GM19467 (cell line): ENCODE data around the gene OTULIN.

Experiments used
- ATAC-seq: cut with Tn5 transposase; IDR thresholded peaks from one replicate; pipeline ENCODE4 v1.9.1; 2021; ENCODE audit warnings: mild to moderate bottlenecking, moderate library complexity; ENCODE audit not compliant: unreplicated experiment

Gene OTULIN

DNA sequence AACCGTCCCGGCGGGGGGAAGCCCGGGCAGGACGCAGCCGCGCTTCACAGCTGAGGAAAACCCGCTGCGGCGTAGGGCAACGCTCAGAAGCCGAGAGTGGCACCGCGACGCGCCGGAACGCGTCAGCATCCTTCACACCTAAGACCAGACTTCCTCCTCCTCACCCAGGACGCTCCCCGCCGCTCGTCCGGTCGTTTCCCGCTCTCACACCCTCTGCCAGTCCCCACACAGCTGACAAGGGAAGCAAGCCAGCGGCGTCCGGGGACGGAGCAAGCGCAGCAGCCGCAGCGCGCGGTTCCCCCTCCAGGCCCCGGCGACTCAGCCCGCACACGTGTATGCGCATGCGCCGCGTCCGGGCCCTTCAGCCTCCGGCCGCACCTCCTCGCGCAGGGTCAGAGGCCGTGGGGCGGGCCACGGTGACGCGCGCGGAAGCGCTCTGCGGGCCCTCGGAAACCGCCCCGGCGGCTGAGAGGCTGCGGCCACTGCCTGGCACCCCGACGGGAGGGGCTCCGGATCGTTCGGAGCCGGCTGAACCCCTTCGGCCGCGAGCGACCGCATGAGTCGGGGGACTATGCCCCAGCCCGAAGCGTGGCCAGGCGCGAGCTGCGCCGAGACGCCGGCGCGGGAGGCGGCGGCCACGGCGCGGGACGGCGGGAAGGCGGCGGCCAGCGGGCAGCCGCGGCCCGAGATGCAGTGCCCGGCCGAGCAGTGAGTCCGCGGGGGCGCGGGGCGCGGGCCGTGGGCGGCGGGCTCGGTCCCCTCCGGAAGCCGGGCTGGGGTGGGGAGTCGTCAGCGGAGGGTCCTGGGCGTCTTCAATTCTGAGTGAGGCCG is at the start of gene OTULIN:
Gene OTULIN, plus strand, starts transcription at position 449 of the 831 bp plus-strand sequence. Its CDS starts 108 bp downstream, at position 557.
- peak; percentile 63 for ATAC-seq

DNA sequence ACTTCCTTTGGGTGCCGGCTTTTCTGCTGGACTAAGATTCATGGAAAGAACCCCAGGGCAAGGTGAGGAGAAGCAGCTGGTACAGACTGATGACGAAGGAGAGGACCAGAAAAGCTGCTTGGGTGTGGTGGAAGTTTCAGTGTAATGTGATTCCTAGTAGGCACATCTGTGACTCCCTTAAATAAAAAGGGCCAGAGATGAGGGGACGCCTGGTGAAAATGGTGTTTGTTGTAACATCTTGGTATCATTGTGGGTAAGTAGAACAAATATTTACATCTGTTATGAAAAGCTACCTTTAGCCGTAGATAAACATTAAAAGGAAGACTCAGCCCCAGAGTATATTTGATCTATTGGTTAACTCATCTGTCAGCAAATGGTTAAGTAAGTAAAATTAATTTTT is 49.2 kb upstream of the OTULIN start:
- no peak for ATAC-seq

DNA sequence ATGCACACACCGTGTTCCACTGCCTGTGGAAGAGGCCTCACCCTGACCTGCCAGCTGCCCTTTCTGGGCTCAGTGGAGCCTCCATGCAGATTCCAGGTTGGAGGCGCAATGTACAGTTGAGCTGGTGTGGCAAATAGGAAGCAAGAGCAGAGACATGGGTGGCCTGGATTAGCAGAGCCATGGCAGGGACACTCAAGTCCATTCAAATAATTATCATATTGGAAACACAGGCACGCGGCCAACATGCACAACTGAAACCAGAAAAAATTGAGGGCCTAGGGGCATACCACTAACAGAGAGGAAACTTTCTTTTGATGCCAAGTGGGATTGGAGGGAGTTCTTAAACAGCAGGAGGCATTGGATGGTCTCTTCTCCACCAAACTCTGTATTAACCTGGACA is 47.1 kb upstream of the OTULIN start:
- ATAC-seq = no peak

- ATAC-seq = no peak
Measured at GRCh38 chr5:14627270-14627669, 37.2 kb upstream of the OTULIN start.

- no peak for ATAC-seq
Measured at GRCh38 chr5:14628346-14628745, 36.2 kb upstream of the OTULIN start.

DNA sequence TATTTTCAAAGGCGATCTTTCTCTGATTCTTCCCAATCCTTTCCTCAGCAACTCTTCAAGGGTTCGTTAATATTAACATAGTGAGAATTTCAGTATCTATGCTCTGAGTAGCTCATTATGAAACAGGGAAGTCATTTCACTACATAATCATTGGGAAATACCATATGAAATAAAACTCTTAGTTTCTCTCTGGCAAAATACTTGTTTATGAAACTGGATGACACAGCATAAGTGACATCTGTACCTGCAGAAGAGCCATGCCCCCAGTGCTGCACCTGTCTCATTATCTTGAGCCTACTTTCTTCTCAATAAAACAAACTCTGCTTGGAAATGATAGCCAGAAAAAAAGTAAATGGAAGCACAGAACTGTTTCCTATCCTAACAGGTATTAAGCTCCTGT is 33.8 kb upstream of the OTULIN start:
- ATAC-seq = no peak

DNA sequence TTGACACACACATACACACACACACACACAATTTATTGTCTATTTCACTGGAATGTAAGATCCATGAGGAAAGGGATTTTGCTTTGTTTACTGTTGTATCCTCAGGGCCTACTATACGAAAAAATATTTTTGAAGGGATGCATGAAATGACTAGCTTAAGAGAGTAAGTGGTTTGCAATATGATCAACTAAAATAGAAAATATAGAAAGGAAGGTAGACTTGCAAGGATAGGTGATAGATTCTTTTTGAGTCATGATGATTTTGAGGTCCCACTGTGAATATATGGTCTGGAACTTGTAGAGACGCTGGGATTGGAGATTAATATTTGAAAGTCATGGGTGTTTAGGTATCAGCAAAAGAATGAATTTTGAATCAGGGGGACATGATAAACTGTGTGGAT is 28.9 kb upstream of the OTULIN start:
- ATAC-seq = no peak

- no peak for ATAC-seq
Measured at GRCh38 chr5:14640765-14641164, 23.8 kb upstream of the OTULIN start.

- ATAC-seq = no peak
Measured at GRCh38 chr5:14644623-14645237, 19.8 kb upstream of the OTULIN start.

GRCh38 chr5:14650052-14650451 is 14.5 kb upstream of the OTULIN start:
- ATAC-seq = no peak

DNA sequence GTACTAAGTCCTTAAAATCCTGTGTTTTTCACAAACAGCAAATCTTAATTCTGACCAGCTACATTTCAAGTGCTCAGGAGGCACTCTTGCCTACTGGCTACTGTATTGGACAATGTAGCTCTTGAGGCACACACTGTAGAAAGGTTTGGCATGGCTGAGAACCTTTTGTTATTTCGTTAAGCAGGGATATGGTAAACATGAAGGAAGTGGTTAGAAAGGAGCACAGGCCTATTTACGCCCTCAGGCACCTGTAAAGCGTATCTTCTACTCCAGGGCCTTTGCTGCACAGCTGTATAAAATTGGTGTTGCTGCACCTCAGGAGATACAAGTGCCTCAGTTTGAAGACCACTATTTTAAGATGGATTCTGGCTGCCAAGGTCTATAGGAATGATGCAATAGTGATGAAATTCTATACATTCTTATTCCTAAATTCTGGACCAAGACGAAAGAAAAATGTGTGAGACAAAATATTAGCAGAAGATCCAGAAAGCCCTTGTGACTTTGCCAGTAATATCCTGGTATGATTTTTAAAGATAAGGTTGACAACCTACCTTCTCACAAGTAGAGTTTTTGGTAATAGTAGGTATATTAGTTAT is 9.3 kb upstream of the OTULIN start:
- ATAC-seq = no peak

GRCh38 chr5:14656898-14657297 is 7.6 kb upstream of the OTULIN start:
- no peak for ATAC-seq

DNA sequence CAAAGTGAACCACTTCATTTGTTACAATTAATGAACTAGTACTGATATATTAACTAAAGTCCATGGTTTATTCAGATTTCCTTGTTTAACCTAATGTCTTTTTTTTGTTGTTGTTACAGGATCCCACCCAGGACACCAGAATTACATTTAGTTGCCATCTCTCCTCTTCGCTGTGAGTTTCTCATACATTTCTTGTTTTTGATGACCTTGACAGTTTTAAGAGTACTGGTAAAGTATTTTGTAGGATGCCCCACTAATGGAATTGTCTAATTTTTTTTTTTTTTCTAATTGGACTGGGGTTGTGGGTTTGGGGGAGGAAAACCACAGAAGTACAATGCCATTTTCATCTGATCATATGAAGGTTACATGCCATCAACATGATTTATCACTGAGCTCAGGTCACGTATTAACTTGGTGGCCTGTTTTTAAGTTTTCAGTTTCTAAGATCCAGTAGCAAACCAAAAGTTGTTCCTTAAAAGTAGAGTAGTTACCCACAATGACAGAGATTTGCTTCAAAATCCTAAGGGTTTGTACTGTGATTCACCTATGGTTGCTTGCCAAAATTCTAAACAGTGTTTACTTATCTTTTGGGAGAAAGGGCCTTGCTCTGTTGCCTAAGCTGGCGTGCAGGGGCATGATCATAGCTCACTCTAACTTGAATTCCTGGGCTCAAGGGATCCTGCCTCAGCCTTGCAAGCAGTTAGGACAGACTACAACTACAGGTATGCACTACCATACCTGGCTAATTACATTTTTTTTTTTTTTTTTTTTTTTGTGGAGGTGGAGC is 4.5 kb upstream of the OTULIN start:
- ATAC-seq = no peak

DNA sequence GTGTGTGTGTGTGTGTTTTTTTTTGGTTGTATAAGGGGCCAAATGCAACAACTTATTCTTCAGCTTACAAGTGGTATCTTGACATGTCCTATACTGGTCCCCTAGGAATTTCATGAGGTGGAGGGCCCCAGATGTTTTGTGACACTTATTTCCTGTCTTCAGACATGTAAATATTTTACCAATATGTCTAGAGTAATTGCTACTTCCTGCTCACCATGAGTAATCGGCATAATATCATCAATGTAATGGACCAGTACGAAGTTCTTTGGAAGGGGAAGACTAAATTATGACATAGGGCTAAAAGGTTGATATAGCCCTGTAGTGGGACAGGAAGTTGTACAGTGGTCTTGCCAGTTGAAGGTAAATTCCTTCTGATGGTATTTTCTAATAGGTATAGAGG is 3.7 kb upstream of the OTULIN start:
- ATAC-seq = no peak

- ATAC-seq = no peak
Measured at GRCh38 chr5:14662721-14663260, 1.7 kb upstream of the OTULIN start.

GRCh38 chr5:14663734-14664269 is 716 bp upstream of the OTULIN start:
- ATAC-seq = peak; percentile 18

DNA sequence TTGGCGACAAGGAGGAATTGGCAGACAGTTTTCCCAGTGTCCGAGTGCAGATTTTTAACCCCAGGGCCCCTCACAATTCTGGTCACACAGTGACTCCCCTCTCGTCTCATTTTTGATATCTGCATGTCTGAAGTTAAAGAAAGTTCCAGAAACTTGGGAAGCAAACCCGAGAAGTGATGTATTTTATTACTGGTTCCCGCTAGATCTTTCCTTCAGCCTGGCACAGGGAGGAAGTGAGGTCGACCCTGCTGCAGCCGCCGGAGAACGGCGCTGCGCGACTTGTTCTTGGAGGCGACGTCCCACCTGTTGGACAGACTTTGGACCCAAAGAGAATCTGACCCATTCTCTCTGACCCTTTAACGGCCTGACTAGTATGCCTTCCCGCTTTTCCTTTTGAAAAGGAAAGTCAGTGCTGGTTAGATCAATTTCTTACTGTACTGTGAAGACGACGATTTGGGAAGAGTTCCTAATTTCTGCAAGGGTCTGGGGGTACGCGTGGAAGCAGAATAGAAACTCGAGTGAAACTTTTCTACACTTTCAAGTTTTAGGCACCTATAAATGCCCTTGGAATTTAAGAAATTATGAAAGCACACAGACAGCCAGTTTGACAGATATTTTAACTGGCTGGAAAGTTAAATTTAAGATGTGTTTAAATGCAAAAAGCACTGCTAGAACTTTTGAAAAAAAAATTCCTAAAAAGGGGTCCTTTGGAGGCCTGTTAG is 744 bp downstream of the OTULIN start:
- no peak for ATAC-seq

DNA sequence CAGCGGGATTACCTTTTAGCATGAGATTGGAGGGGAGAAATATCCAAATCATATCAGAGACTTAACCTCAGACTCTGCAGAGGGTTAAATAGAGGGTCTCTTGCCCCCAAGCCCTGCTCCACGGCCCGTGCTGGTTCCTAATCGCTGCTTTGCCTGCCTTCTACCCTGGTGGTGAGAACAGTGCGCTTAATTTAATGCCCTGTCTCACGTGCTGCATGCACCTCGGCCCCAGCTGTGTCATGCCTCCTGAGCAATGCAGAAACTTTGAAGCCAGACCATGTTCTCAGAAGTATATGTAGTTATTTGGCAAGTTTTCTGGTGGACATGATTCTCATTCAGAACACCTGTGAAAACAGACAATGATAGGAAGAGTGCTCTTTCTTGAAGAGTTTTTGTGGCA is 1.4 kb downstream of the OTULIN start:
- ATAC-seq = peak; percentile 32

- no peak for ATAC-seq
Measured at GRCh38 chr5:14666357-14666756, 1.8 kb downstream of the OTULIN start.

GRCh38 chr5:14667290-14667689 is 2.8 kb downstream of the OTULIN start:
- ATAC-seq = no peak
